Muscle of back (tissue), 11 donors: ENCODE results near the gene TBC1D2B. TPM values are rescaled to one million over a fixed set of nuclear protein-coding genes. Genes with fewer than 3 reads are reported as not detected.

Experiments used
- DNase-seq, 3 donors: peaks; one replicate each; pipeline versions ENCODE4 v3.0.0 to v3.0.0-alpha.2; 2013
- polyA plus RNA-seq, 10 donors: library from polyadenylated mRNA; unstranded; fragments of 120-200 nt; gene quantifications; one replicate each; pipeline ENCODE4 v1.2.1, GENCODE V29; 2013; ENCODE audit not compliant: insufficient read length in 10 of 10

Gene TBC1D2B
- polyA plus RNA-seq, 10 donors, result 24.4 to 39.6 (median 31.3) TPM

DNA sequence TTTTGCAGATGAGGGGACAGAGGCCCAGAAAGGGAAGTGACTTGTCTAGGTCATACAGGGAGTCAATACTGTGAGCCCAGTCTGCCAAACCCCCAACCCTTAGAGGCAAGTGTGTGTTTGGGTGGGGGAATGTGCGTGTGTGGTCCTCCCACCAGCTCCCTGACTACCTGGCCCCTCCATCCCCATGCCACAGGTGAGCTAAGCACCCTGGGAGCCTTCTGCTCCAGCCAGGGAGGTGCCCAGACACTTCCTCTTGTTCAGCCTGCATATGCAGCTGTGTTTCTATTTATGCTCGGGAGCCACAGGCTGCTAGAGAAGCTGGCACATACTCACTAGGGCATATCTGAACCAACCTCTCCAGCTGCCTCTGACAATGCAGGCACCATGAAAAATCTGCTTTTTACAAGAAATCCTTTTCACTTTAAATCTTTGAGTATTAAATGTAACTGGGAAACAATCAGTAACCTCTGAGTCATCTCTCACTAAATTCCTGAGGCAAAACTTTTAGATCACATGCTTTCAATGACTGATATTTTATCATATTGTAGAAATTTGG lies 20.7 kb downstream of the TBC1D2B start:
- DNase-seq, result peak in 1 of 3 donors; percentile 75

DNA sequence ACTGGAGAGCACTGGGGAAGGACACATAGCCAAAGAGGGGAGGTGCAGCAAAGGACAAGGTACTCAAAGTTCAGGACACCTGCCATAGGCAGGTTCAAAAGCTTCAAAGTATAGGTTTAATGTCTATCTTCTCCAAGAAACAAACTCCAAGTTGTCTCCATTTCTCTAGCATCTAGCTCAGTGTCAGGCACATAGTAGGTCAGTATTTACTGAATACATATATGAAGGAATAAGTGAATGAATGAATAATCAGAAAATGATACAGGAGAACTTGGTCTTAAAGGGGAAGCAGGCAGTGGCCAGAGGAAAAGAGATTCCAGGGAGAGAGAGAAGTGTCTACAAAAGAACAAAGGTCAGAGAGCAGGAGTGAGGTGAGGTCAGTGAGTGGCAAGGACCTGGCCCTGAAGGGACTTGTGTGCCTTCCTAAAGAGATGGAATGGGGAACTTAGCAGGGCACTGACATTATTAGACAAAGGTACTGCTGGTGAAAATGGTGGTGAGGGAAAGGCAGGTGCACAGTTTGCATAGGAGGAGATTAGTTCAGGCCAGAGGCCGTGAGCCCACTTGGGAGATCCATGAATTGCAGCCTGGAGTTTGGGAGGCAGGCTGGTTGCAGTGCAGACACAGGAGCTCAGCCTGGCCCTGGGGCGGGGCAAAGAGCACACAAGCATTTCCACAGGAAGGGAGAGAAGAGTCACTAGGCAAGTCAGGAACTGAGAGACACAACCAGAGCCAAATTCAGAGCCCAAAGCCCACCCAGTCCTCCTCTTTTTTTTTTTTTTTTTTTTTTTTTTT lies 21.4 kb downstream of the TBC1D2B start:
- peak in 1 of 3 donors; percentile 42 for DNase-seq

DNA sequence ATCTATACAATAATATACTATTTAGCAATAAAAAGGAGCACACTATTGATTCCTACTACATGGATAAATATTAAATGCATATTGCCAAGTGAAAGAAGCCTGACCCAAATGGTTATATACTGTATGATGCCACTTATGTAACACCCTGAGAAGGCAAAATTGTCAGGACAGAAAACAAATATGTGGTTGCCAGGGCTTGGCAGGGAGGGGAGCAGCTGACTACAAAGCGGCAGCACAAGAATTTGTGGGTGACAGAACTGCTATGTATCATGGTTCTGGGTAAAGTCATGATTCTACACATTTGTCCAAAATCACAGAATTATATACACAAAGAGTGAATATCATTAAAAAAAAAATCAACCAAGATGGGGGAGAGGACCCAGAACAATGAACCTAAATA lies 22.5 kb downstream of the TBC1D2B start:
- DNase-seq, result no peak

DNA sequence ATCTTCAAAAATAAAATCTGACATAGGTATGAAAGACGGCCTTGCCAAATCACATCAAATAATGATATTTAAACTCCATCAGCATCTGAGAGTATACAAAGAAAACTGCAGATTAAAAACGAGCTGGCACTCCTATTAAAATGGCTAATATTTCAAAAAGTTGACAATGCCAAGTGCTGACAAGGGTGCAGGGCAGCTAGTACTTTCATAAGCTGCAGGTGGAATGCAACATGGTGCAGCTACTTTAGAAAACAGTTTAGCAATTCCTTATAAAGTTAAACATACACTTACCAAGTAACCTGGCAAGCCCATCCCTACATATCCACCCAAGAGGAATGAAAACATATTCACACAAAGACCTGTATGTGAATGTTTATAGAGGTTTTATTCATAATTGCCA lies 23.0 kb downstream of the TBC1D2B start:
- no peak for DNase-seq

DNA sequence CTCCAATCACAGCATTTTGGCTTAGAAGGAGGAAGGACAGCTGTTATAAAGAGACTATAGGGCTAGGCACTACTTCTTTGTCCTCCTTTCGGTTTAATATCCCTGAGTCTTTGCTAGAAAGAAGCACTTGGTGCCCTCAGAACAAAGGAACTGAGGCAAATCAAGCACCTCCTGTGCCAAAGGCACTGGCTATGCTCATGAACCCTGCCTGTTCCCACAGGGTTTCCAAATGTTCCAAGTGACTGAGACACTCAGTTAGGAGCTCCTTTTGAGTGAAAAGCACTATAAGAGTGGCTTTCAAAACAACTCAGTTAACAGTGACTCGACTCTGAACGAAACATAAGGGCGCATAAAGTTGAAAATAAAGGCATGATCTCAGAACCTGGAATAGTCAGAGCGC lies 25.0 kb downstream of the TBC1D2B start:
- no peak for DNase-seq

DNA sequence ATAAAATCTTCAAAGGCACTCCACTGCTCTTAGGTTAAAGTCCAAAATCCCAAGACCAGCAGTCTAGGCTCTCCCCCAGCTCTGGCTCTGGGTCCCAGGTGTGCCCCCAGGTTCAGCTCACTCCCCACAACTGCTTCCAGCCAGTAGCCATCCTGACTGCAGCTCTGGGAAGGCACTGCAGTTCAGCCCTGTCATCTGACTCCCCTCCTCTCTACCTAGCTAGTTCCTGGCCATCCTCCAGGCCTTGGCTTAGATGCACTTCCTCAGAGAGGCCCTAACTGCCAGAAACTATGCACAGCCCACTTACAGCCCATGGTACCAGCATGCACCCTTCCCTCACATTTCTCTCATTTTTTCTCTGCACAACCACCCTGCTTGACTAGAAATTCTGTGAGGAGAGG lies 25.5 kb downstream of the TBC1D2B start:
- DNase-seq, result peak in 1 of 3 donors; percentile 60

DNA sequence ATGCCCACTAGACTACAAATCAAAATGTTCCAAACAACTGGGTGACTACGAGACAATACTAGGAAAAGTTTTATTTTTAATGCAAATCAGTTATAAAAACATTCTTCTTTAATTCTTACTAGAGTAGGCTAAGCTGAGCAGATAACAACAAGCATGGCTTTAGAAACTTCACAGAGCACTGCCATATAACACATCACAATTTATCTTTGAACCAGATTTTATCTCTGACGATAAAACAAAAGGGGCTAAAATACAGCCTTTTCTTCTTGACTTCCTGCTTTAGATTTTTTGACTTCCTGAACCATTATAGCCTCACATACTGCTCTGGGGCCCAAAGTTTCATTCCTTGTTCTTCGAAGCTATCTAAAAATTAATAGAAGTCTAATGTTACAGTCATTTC lies 25.9 kb downstream of the TBC1D2B start:
- DNase-seq, result no peak

DNA sequence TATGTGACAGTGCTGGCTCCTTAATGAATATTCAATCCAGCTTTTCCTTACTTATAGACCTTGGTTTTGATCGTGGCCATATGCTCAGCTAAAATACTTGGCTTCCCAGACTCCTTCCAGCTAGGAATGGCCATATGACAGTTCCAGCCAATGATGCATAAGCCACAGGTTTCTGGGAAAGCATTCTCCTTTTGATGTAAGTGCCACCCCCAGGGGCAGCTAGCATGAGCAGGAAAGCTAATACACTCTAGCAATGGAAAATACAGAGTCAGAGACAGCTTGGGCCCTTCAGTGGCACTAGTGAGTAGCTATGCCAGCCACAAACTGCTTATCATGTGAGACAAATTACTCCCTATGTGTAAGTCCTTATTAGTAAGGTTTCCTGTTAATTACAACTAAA lies 26.7 kb downstream of the TBC1D2B start:
- DNase-seq, result peak in 1 of 3 donors; percentile 52

DNA sequence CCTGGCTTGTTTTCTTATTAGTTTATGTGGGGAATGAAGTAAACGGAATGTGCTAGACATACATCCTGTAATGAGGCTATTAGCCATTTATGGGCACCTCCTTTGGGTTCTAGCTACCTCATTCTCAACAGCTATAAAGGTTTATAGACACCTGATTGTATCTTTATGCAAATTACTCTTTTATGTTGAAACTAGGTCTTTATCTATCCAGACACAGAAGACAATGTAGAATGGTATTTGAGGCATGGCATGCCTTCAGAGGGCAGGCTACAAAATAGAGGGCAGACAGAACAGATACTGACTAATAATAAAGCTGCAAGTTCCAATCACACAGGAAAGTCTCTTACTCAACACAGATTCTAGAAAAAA lies 27.1 kb downstream of the TBC1D2B start:
- no peak for DNase-seq

DNA sequence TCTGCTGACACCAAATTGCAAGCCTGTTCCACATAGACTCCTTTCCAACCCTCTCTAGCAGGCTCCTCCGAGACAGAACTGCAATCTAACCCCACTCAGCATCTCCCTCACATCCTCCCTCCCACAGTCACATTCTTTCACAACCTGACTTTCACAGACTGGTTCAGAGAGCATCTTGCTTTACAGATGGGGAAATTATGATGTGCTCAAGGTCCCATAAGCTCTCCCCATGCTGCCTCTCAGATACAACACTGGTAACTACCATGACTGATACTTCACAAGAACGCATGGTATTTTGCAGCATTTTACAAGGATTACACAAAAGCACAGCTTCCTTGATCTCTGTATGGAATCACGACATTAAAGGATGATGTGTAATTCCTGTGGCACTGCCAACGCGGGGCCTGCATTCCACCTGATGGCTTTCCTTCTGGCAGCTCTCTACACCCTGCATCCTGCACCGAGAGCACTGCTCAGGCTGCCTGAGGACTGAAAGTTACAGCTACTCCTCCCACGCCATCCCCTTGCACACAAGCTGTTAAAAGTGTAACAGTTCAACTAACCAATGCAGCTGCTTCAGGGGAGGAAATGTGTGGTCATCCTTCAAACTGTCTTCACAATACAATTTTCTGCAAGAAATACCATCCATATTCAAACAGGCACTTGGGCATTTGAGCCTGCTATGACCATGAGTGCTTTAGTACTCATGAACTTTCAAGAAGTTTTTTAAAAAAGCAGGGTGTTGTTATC lies 27.6 kb downstream of the TBC1D2B start:
- DNase-seq, result peak in 2 of 3 donors; percentile 58 to 64

DNA sequence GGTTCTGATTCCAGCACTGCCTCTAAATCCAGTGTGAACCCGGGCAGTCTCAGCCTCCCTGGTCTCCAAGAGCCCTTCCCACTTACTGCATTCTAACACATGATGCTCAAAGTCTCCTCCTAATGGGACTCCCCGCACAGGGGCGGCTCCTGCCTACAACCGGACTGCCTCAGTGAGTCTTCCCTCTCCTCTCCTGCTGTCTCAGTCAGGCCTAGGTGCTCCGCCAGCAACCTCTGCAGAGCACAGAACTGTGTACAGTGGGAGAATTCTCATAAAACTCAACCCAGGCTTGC lies 28.9 kb downstream of the TBC1D2B start:
- DNase-seq, result peak in 2 of 3 donors; percentile 81 to 92

DNA sequence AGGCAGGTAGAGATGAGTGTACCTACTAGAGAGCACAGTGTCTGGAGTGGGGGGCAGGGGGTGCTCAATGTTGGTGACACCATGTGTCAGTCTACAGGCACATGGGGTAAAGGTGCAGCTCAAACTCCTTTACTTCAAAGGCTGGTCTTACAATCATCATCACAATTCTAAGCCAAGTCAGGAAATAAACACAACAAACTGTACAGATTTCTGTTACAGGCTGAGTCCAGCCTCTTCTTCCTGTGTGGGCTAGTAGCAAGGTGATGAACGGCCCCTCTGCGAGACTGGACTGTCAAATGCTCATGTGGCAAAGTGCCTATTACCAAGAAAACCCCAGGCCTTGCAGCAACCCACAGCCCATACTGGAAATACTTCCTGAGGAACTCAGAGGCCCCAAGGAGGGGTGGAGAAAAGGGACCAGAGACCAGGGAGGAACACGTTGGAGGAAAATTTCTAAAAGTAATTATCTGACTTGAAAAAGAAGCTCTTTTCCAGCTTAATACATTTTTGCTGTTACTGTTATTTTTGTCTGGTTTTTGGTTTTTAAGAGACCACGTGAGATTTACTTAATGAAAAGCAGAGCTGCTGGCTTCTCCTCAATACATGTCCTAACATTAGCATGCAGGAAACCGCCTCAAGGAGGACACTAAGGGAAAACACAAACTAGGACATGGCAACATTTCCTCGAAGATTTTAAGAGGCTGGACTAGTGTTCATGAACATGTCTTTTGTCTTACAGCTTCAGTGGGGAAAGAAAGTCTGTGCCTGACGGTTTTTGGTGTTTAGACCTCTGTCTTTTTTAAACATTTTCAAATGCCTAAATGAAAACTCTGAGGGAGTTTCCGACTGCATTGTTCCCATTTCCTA lies 29.5 kb downstream of the TBC1D2B start:
- peak; percentile 85 to 94 (median 90) for DNase-seq

DNA sequence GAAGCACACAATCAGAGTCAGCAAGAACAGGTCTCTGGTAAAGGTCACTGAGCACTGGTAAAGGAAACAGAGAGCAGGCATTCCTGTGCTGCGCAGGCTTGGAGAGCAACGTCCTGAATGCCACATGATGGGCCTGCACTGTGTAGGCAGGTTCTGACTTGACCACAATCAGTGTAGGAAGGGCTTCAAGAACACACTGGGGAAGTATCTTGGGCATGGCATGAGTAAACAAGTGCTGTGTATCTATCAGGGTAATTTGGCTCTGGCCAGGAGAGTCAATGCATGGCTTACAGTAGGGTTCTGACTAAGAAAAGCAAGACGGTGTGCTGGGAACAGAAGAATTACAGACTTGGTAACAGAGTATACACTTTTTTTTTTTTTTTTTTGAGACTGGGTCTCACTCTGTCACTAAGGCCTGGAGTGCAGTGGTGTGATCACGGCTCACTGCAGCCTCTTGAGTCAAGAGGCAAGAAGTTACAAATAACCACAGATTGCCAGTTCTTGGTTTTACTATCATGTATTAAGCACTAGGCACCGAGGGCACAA lies 30.6 kb downstream of the TBC1D2B start:
- no peak for DNase-seq

DNA sequence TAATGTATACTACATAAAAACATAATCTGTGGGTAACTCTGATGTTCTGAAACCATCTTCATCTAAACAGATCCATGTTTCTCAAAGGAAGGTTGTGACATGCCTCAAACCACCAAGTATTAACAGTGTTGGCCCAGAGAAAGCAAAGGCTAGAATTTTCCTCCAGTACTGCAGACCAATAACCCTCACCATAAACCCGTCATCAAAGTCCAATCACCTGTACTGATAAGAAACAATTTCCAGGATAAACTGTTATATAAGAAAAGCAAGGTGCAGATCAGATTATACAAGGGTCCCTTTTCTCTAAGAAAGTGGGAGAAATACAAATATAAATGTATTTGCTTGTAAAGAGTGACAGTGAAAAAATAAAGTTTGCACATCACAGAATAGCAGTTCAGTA lies 32.3 kb downstream of the TBC1D2B start:
- DNase-seq, result no peak

DNA sequence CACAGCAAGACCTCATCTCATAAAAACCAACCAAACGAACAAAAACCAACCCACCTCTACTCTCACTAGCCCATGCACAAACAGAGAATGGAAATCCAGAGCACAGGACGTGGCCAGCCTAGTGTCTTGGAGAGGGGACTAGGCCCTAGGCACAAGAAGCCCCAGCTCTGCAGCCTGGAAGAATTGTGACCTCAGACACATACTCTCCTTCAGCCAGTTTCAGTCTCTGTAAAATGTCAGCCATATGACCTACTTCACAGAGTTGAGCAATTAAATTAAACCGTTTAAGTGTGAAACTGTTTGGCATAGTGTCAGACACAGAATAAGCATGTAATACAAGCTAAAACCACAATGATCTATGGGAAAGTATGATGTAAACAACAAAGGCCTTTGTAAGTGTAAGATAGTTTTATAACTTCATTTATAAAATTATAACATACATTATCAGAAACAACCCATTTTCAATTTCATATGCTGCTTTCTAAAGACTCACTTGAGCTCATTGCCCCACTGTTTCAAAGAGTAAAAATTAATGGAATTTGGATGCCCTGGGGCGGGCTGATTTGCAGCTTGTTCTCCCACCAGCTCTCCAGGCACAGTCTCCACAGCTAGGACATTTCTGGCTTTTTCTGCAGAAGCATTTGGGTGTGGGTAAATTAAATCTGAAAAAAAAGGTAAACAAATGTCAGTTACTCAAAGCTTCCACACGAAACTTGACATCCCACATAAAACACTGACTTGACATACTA lies 32.9 kb downstream of the TBC1D2B start:
- peak in 1 of 3 donors; percentile 33 for DNase-seq

DNA sequence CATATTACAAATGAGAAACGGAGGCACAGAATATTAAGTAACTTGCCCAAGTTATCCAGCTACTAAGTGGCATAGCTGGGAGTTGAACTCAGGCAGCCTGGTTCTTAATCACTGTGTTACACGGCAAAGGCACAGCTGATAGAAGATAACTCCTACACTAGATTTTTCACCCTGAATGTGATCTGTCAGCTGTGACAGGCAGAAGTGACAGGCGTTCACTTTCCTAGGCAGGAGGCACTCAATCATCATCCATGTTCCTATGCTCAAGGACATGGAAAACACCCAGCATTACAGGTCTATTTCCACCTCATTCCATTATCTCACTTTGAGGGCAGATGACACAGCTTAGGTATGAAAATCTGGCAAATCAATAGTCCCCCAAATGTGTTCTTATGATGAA lies 35.6 kb downstream of the TBC1D2B start:
- DNase-seq, result no peak

DNA sequence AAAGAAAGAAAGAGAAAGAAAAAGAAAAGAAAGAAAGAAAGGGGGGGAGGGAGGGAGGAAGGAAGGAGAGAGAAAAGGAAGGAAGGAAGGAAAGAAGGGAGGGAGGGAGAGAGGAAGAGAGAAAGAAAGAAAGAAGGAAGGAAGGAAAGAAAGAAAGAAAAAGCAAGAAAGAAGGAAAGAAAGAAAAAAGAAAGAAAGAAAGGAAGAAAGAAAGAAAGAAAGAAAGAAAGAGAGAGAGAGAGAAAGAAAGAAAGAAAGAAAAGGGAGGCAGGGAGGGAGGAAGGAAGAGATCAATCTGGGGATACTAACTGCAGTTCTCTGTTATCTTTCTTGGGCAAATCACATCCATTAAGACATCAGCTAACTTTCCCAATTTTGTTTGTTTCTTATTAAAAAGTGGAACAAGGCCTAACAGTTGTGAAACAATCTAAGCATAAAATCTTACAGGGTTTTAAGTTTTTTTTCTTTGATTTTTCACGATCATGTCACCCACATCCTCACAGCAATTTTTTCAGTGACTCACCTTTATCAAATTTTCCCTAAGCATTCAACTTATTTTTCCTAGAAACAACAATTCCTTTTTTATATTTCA lies 36.8 kb downstream of the TBC1D2B start:
- DNase-seq, result no peak

DNA sequence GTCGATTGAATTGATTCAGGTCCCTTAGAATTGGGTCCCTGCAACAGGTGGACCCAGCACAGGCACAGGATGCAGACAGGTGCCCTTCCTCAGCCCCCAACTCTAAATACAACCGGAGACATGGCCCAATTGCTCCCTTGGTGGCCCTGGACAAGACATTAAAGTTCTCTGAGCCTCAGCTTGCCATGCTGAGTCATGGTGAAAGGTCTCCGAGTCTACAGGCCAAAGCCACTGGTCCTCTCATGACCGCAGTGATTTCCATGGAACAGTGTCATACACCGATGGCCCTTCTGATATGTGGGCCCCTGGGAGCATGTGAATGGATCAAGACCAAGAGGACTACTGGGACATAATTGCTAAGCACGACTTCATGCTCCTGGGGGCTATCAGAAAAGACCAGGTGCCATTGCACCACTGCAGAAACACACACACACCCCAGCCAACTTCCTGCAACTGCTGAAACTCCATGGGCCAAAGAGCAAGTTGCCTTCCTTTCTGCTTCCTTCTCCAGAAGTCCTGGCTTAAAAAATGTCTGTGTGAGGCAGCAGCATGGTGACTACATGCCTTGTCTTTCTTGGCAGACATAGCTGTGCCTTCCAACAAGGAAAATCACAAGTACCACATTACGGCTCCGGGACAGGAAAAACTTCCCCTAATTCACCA lies 38.8 kb downstream of the TBC1D2B start:
- no peak for DNase-seq

DNA sequence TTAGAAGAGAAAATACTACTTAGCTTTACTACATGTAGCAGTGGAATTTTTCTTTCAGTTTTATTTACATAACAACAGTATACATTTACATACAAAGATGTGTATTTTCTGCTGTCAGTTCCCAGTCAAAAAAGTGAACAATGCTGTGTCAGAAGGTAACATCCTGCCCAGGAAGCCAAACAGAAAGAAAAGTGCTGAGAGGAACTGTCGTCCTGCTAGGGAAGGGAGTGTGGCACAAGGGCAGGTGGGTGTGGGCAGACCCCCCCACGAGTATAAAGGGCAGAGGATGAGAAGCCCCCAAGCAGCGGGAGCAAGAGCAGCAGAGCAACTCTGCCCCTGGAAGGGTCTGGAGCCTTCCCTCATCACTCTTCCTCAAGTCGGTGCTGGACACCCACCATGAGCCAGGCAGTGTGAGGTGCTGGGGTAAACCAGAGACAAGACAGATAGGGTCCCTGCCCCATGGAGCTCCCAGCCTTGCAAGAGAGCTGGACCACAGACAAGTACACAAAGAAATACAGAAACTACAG lies 39.7 kb downstream of the TBC1D2B start:
- no peak for DNase-seq

DNA sequence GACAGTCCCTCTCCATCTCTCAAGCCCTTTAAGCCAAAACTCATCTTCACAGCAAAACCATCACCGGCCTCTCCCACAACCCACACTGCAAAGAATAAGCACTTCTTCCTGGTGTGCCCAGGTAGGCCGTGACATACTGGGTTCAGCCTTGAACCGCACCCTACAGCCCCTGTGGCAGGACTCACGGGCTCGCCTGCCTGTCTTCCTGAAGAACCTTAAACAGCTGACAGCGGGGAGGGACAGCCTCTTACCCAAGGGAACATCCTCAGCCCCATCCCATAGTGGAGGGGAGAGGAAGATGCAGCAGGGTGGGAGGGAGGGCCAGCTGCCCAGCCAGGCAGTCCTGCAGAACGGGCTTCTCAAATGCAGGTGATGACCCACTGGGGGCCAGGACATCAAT lies 40.2 kb downstream of the TBC1D2B start:
- DNase-seq, result no peak
